ENCODE data around the gene GJA9. TPM values are rescaled to one million over a fixed set of nuclear protein-coding genes. Genes with fewer than 3 reads are reported as not detected.

Gene GJA9
- total and polyA plus RNA-seq, 4 donors = not detected

DNA sequence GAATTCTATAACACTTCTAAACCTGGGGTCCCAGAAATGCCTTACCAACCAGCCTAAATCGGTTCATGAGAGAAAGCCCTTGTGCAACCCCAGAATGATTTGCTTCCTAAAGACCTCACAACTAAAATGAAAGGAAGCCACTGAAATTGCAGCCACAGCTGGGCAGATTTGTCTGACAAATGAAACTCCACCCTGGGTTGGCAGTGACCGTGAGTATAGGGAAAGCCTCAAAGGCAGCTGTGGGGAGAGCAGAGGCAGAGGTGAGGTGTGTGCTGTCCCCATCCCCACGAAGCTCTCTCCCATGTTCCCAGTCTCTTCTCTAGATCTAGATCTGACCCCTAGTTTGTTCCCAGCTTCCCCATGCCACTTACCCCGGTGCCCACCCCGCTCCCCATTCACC lies 37.2 kb upstream of the GJA9 start:
- WGBS = 74% methylated on average over 5 of the region's 5 CpGs
- Histone ChIP-seq H3K27me3 (ENCODE audit: control insufficient read depth in 4 of 4, insufficient read depth in 4 of 4, low read length in 3 of 4) (no peaks in the 10 kb centered on the region), H3K9ac (ENCODE audit: low read depth in 1 of 2, low read length in 2 of 2) (no peak overlapping the region), H3K9me3 (ENCODE audit: control insufficient read depth in 4 of 4, low read length in 3 of 4) (no peaks in the 10 kb centered on the region), H3K4me1 (ENCODE audit: control insufficient read depth in 4 of 4, insufficient read depth in 4 of 4, low read length in 3 of 4) (no peaks in the 10 kb centered on the region), H3K4me3 (ENCODE audit: low read depth in 1 of 3, low read length in 3 of 3) (no peak overlapping the region), H3K27ac (ENCODE audit: low read depth in 1 of 2, low read length in 2 of 2) (no peak overlapping the region), H3K36me3 (ENCODE audit: control insufficient read depth in 4 of 4, insufficient read depth in 3 of 4, low read depth in 1 of 4, low read length in 3 of 4) (no peaks in the 10 kb centered on the region)
- TF ChIP-seq HNF4A (conservative IDR thresholded peaks at IDR 0.05) (no peak), MAX (IDR thresholded peaks at IDR 0.05) (no peak), RAD21 (IDR thresholded peaks at IDR 0.05) (no peak), EGR1 (IDR thresholded peaks at IDR 0.05; ENCODE audit: low read depth in 2 of 2) (no peak), JUND (IDR thresholded peaks at IDR 0.05) (no peak), FOXA2 (IDR thresholded peaks at IDR 0.05) (no peak), ZBTB33 (IDR thresholded peaks at IDR 0.05) (no peak), SP1 (IDR thresholded peaks at IDR 0.05) (no peak), CTCF (IDR thresholded peaks at IDR 0.05; ENCODE audit: low read depth, low read length, missing input control) (no peak)
- TF ChIP-seq, protein P1, sequence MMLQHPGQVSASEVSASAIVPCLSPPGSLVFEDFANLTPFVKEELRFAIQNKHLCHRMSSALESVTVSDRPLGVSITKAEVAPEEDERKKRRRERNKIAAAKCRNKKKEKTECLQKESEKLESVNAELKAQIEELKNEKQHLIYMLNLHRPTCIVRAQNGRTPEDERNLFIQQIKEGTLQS (IDR thresholded peaks at IDR 0.05) = no peak
- no peak for DNase-seq (ENCODE audit: low spot score)

GRCh38 chr1:38917772-38918171 lies 36.4 kb upstream of the GJA9 start:
- TF ChIP-seq GABPA (IDR thresholded peaks at IDR 0.05 in 1 of 2, conservative IDR thresholded peaks at IDR 0.05 in 1 of 2) (no peak), FOXA1 (IDR thresholded peaks at IDR 0.05) (no peak), CTCF (IDR thresholded peaks at IDR 0.05; ENCODE audit: low read depth, low read length, missing input control) (no peak)
- H3K9ac ChIP-seq (ENCODE audit: low read depth in 1 of 2, low read length in 2 of 2) = no peak overlapping the region
- no peak overlapping the region for H3K4me3 ChIP-seq (ENCODE audit: low read depth in 1 of 3, low read length in 3 of 3)
- no peaks in the 10 kb centered on the region for H3K9me3 ChIP-seq (ENCODE audit: control insufficient read depth in 4 of 4, low read length in 3 of 4)
- H3K27ac ChIP-seq (ENCODE audit: low read depth in 1 of 2, low read length in 2 of 2) = no peak overlapping the region
- H3K36me3 ChIP-seq (ENCODE audit: control insufficient read depth in 4 of 4, insufficient read depth in 3 of 4, low read depth in 1 of 4, low read length in 3 of 4) = no peaks in the 10 kb centered on the region
- H3K4me1 ChIP-seq (ENCODE audit: control insufficient read depth in 4 of 4, insufficient read depth in 4 of 4, low read length in 3 of 4) = no peaks in the 10 kb centered on the region
- DNase-seq (ENCODE audit: low spot score) = no peak
- 91% methylated on average over 1 of the region's 1 CpG for WGBS
- H3K27me3 ChIP-seq (ENCODE audit: control insufficient read depth in 4 of 4, insufficient read depth in 4 of 4, low read length in 3 of 4) = no peaks in the 10 kb centered on the region

All from liver (tissue), 9 donors.